Thyroid gland (tissue), 4 donors: ENCODE measurements around the gene NCBP3.

Experiments used
- POLR2A ChIP-seq, 2 donors: fragments of 450-650 bp; IDR thresholded peaks; one replicate each; pipeline ENCODE4 v1.6.1; 2017; ENCODE audit warnings: antibody characterized with exemption in 2 of 2, mild to moderate bottlenecking in 2 of 2, moderate library complexity in 1 of 2
- TF ChIP-seq, protein P1 (sequence below), 6 experiments: fragments of 200-600 bp in 3 of 6; fragments of 450-650 bp in 3 of 6; sonication (generic) in 3 of 6; IDR thresholded peaks; one replicate each; pipeline ENCODE4 v1.5.1; 2016 to 2019; ENCODE audit warnings: antibody characterized with exemption in 6 of 6, mild to moderate bottlenecking in 2 of 6, inconsistent platforms in 1 of 6, moderate library complexity in 1 of 6

DNA sequence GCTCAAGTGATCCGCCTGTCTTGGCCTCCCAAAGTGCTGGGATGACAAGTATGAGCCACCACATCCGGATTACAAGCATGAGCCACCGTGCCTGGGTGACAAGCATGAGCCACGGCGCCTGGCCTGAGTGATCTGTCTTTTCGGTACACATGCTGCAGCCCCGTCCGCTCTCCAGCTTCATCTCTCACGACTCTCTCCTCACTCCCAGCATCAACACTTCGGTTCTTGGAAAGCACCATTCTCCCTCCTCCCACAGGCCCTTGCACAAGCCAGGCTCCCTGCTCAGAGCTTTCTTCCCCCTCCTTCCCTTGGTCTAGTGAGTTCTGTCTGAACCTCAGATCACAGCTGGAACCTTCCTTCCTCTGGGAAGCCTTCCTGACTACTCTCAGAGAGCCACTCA is 6.5 kb upstream of the NCBP3 start:
- no peak for TF ChIP-seq POLR2A (IDR thresholded peaks at IDR 0.05)
- TF ChIP-seq, protein P1, sequence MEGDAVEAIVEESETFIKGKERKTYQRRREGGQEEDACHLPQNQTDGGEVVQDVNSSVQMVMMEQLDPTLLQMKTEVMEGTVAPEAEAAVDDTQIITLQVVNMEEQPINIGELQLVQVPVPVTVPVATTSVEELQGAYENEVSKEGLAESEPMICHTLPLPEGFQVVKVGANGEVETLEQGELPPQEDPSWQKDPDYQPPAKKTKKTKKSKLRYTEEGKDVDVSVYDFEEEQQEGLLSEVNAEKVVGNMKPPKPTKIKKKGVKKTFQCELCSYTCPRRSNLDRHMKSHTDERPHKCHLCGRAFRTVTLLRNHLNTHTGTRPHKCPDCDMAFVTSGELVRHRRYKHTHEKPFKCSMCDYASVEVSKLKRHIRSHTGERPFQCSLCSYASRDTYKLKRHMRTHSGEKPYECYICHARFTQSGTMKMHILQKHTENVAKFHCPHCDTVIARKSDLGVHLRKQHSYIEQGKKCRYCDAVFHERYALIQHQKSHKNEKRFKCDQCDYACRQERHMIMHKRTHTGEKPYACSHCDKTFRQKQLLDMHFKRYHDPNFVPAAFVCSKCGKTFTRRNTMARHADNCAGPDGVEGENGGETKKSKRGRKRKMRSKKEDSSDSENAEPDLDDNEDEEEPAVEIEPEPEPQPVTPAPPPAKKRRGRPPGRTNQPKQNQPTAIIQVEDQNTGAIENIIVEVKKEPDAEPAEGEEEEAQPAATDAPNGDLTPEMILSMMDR (IDR thresholded peaks at IDR 0.05), result no peak
